COR-L47 (cell line): ENCODE results near the gene C11orf86.
"Not testable (repeated sequence)": the region's sequence is repeated elsewhere in the genome, so short reads cannot be mapped to it uniquely, and the experiment has no call there.

Source experiments
- DNase-seq: peaks from one replicate; lab custom pipeline; 2025; lab: John Stamatoyannopoulos, UW

Gene C11orf86

DNA sequence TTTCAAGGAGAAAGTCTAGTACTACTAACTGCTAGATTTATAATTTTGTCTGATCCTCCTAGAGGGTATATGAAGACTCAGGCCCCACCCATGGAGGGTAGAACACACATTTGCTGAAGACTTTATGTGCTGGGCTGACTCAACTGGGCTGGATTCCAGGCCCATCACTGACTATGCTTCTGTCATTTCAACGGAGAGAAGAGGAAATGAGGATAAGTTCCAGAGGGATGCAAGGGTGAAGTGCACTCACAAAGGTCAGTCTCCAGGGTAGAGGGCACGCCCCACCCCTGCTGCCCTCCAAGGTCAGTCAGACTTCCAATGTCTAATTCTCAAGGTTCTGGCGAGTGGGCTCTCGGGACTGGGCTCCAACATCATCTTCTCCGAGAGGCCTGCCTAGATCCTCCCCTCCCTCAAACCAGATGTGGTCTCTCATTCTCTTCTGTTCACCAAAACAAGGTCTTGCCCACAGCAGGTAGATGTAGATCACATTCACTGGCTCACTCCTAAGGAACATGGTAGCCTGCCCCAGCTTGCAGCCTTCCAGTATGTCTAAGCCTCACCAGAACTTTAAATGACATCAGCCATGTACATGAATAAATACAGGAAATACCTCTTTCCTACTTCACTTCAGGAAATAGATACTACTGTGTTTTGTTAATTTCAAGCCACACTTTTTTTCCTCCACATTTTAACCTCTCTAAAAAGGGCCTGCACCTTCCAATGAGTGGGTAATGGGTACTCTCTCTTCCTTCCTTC is 7.3 kb upstream of the C11orf86 start:
- DNase-seq, result no peak

DNA sequence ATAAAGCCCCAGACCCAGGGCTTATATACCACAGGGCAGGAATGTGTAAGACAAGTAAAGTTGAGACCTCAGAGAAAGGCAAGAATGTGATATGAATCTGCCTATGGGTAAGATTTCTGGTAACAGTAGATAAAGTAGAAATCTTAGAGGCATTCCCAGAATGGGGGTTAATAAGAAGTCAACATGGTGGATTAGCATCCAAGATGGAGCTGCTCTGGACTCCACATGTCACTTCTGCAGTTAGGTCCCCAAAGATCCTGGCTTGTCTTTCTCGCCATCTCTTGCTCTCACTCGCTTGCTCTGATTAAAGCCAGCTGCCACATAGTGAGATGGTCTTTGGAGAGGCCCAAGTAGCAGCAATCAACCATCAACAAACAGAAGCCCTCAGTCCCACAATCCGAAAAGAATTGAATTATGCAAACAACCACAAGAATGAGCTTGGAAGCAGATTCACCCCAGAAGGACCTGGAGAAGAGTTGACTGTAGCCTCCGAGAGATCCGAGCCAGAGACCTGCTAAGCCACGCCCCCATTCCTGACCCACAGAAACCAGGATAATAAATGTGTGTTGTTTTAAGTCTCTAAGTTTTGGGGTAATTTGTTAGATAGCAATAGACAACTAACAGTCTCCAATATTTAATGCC is 5.4 kb upstream of the C11orf86 start:
- no peak for DNase-seq

GRCh38 chr11:66970371-66970806 is 4.7 kb upstream of the C11orf86 start:
- DNase-seq, result no peak

GRCh38 chr11:66970807-66971442 is 4.2 kb upstream of the C11orf86 start:
- DNase-seq, result no peak

DNA sequence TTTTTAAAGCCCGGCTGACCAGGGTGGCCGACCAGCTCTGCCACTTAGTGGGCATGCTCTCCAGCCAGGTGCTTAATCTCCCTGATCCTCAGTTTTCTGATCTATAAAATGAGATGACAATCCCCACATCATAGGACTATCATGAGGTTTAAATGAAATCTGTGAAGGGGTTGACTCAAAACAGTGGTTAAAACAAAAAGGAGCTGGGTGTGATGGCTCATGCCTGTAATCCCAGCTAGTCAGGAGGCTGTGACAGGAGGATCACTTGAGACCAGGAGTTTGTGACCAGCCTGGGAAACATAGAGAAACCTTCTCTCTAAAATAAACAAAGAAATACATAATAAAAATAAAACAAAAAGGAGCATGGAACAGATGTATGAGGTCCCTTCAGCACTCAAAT is 3.6 kb upstream of the C11orf86 start:
- DNase-seq, result no peak

DNA sequence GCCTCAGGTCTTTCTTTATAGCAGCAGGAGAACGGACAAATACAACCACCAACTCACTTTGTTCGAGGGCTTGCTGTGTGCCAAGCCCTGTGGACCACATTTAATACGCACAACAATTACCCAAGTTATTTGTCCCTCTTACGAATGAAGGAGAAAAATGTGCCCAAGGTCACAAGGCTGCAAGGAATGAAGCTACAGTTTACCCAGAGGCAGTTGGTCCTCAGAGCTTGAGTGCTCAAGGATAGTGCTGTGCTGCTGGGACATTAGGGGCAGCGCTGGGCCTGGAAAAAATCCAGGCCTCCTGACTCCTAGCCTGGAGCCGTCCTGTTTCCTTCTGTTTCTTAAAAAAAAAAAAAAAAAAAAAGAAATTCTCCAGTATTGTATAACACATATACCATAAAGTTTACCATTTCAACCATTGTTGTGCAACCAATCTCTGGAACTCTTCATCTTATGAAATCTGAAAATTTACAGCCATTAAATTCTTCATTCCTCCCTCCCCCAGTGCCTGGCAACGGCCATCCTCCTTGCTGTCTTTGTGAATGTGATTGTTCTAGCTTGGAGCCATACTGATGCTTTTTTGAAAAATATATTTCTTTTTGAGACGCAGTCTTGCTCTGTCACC is 1.0 kb upstream of the C11orf86 start:
- DNase-seq, result no peak

DNA sequence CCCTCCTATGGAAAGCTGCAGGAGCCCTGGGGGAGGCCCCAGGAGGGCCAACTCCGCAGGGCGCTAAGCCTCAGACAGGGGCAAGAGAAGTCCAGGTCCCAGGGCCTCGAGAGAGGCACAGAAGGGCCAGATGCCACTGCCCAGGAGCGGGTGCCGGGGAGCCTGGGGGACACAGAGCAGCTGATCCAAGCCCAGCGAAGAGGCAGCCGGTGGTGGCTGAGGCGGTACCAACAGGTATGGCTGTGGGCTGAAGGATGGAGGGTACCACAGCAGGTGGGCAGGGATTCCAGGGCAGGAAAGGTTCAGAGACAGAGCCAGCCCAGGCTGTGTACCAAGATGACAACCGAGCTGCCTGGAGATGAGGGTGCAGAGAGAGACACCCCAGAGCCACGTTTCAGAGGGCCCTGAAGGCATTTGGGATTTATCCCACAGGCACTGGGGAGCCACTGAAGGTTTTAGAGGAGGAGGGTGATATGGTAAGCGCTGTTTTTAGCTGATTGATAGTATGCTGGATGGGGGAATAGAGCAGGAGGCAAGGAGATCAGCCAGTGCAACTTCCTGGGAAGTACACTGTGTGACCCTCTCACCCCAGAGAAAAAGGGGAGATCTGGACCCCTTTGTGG is 412 bp downstream of the C11orf86 start:
- DNase-seq, result no peak

GRCh38 chr11:66976028-66976467 is 944 bp downstream of the C11orf86 start:
- peak; percentile 13 for DNase-seq

DNA sequence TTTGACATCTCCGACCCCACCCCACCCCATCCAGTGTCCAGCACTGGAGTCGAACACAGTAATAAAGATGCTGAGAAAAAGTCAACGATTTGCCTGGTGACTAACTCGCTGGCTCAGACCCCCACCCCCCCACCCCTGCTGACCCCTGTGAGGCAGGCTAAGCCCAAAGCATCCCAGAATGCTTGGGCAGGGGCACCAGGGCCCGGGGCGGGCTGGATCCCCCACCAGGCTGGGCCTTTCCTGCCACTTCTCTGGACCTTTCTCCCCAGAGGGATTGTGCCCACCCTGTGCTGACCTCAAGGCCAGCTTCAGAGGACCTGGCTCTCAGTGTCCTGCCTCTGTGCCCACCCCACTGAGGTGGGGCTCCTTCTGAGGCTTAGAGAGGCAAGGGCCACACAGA is 1.8 kb downstream of the C11orf86 start:
- DNase-seq, result no peak

DNA sequence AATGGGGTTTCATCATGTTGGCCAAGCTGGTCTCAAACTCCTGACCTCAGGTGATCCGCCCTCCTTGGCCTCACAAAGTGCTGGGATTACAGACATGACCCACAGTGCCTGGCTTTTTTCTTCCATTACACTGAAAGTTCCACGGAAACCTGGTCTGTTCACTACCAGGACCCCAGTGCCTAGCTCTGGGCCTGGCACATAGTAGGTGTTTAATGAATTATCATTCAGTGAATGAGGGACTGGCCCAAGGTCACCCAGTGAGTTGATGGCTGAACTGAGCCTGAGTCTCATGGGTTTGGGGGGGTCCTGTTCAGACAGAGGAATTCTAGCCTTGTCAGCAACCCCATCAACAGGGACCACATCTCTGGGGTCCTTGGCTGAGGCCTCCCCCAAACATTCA is 3.1 kb downstream of the C11orf86 start:
- DNase-seq, result no peak

GRCh38 chr11:66978717-66979116 is 3.6 kb downstream of the C11orf86 start:
- no peak for DNase-seq

DNA sequence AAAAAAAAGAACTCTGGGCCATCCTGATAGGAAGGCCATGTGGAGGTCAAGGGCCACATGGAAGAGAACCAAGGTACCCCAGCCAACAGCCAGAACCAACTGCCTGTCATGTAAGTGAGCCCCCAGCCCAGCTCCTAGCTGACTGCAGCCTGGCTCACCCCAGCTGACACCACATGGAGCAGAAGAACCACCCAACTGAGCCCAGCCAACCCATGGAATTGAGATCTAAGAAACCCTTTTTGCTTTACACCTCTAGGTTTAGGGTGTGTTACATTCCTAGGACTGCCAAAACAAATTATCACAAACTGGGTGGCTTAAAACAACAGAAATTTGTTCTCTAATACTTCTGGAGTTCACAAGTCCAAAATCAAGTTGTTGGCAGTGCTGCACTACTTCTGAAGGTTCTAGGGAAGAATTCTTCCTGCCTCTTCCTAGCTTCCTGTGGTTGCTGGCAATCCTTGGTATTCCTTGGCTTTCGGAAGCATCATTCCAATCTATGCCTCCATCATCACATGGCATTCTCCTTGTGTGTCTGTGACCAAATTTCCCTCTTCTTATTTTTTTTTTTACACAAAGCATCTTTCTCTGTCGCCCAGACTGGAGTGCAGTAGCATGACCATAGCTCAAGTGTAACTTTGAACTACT is 4.4 kb downstream of the C11orf86 start:
- no peak for DNase-seq

- peak; percentile 93 for DNase-seq
Measured at GRCh38 chr11:66981976-66982578, 7.0 kb downstream of the C11orf86 start.

DNA sequence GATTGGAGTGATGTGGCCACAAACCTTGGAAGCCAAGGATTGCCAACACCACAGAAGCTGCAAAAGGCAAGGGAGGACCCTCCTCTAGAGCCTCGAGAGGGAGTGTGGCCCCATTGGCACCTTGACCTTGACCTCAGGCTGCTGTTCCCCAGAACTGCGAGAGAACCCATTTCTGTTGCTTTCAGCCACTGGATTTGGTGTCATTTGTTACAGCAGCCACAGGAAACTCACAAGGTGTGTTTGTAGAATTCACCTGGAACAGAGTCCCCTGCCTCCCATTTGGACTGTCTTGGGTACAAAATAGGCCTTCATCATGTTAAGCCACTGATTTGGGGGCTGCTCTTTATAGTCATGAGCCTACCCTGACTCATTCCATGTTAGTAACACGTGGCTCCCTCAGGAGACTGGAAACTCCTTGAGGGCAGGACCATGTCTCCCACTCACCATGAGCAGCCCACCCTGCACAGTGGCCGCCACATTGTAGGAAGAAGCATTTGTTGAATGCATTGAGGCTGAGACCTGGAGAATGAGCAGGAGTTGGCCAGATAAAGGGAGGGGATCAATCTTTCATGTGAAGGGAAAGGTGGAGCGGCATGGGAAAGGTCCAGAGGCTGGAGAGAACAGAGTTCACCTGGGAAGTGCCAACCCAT is 8.3 kb downstream of the C11orf86 start:
- DNase-seq, result no peak

DNA sequence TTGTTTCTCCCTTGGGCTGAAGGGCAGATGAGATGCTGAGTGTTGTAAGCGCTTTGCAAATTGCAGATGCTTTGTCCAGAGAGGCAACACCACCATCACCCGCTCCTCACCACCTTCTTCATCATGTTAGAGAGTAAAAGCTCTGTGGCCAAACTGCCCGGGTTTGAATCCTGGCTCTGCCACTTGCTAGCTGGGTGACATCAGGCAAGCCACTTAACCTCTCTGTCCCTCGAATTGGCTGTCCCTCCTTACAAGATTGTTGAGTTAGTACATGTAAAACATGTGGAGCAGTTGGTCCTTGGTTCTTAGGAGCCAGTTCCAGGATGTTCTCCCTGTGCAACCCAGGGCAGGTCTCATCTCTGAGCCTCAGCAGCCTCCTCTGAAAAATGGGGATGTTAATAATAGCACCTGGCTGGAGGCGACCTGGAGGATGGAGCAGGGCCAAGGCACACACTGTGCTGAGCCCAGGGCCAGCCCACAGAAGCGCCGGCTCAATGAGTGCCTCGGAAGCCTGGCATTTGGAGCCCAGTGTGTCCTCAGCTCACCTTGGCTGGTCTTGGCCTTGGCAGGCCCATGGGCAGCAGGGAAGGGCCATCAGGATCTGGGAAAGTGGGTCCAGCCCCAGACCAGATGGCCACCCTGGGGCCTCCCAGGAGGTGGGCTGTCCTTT is 10.5 kb downstream of the C11orf86 start:
- no peak for DNase-seq

DNA sequence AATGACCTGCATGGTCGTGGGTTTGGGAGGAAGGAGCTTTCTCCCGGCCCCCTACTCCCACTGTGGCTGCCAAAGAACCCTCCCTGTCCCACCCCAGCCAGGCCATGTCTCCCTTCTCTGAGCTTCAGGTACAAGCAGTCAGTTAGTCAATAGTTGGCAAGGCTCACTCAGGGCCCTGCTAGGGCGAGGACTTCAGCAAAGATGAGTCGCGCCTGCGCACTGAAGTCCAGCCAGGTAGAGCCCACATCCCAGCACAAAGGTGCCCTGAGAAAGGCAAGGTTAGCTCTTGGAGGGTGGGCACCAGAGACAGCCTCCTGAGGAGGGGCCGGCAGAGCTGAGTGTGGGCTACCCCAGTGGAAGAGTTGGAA is 11.1 kb downstream of the C11orf86 start:
- DNase-seq, result no peak

GRCh38 chr11:66987158-66987620 is 12.1 kb downstream of the C11orf86 start:
- no peak for DNase-seq

DNA sequence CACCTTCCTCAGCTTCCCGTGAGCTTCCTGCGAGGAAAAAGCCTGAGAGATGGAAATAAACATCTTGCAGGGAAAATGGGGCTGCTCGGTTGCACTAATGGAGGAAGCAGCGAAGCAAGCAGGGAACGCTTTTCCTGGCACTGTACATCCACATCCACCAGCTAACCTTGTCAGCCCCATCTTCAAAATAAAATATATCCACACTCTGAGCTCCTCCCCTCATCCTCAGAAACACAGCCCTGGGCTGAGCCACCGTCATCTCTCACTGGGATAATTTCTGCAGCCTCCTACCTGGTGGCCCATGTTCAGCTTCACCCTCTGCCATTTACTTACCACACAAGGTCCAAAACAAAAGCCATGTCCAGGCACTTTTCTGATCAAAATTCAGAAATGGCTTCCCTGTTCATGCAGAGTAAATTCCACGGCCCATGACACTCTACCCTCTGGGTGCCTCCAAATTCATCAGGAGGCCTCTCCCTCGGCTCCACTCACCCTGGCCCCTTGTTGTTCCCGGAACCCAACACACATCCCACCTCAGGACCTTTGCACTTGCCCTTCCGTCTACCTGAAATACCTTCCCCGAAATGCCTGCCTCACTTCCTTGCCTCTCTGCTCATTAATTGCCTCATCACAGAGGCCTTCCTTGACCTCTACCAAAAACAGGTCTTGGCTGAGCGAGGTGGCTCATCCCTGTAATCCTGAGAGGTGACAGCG is 13.0 kb downstream of the C11orf86 start:
- DNase-seq, result no peak

DNA sequence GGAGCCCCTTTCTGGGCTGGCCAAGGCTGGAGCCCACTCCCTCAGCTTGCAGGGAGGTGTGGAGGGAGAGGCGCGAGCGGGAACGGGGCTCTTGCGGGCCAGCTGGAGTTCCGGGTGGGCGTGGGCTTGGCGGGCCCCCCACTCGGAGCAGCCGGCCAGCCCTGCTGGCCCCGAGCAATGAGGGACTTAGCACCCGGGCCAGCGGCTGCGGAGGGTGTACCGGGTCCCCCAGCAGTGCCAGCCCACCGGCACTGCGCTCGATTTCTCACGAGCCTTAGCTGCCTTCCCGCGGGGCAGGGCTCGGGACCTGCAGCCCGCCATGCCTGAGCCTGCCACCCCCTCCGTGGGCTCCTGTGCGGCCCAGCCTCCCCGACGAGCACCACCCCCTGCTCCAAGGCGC is 13.6 kb downstream of the C11orf86 start:
- DNase-seq, result not testable (repeated sequence)
